Psoas muscle (tissue), 8 donors: ENCODE results near the gene SLC1A2. TPM values are rescaled to one million over a fixed set of nuclear protein-coding genes. Genes with fewer than 3 reads are reported as not detected.

Experiments
- ATAC-seq, 4 donors: fragments of 200-7000 bp; cut with Tn5 transposase; one replicate each; pipeline ENCODE4 v1.9.1; 2020; ENCODE audit warnings: moderate library complexity in 3 of 4, mild to moderate bottlenecking in 2 of 4
- DNase-seq, 2 donors: peaks; one replicate each; pipeline ENCODE4 v3.0.0-alpha.2; 2020
- H3K27ac ChIP-seq: fragments of 200-600 bp; one replicate; pipeline ENCODE4 v1.8.0; 2022
- H3K27me3 ChIP-seq, 3 donors: fragments of 200-600 bp in 1 of 3; one replicate each; pipeline versions ENCODE4 v1.6.1 to v1.8.0; 2013 to 2022; ENCODE audit warnings: low read length in 2 of 3, mild to moderate bottlenecking in 2 of 3, moderate library complexity in 1 of 3; ENCODE audit not compliant: insufficient read depth in 3 of 3
- H3K36me3 ChIP-seq, 2 donors: fragments of 200-600 bp in 1 of 2; one replicate each; pipeline versions ENCODE4 v1.6.1 to v1.8.0; 2013 to 2022; ENCODE audit warnings: low read depth in 1 of 2, mild to moderate bottlenecking in 1 of 2, moderate library complexity in 1 of 2; ENCODE audit not compliant: insufficient read depth in 1 of 2
- H3K4me1 ChIP-seq: fragments of 200-600 bp; one replicate; pipeline ENCODE4 v1.8.0; 2022
- H3K4me3 ChIP-seq: fragments of 200-600 bp; one replicate; pipeline ENCODE4 v1.8.0; 2022; ENCODE audit warnings: mild to moderate bottlenecking
- H3K9me3 ChIP-seq: fragments of 200-600 bp; one replicate; pipeline ENCODE4 v1.8.0; 2022
- CTCF ChIP-seq: fragments of 200-600 bp; IDR thresholded peaks from one replicate; pipeline ENCODE4 v1.8.0; 2022; ENCODE audit warnings: antibody characterized with exemption
- WGBS, 3 donors: extraction: QIAGEN DNeasy Blood & Tissue Kit; methylation state at CpG; one replicate each; pipeline versions ENCODE4 v1.1.6 to v1.1.7; 2013; 5-methylcytosine and 5-hydroxymethylcytosine counted together
- intact Hi-C, 2 donors: fragments of 100-400 bp; cut with DNase I; formaldehyde crosslinking; loops; one replicate each; pipeline versions ENCODE4 v1.11.0 to v1.14.2; 2022
- polyA plus RNA-seq, 3 donors: library from polyadenylated mRNA; stranded (reverse); fragments of 200-250 nt; gene quantifications; one replicate each; pipeline ENCODE4 v1.2.3, GENCODE V29; 2013
- total RNA-seq, 4 donors: library from RNA; stranded (reverse); fragmentation: NEBNext Ultra II Directional in 2 of 4; extraction: Animal tissue kit (Norgen Biotek cat#: 25700) in 2 of 4; gene quantifications; one replicate each; pipeline versions ENCODE4 v1.2.1 to v1.2.4, GENCODE V29; 2021 to 2023
- donor health status: healthy with polysubstance abuse.
- donor health status: DM: no; HTN: no; CAD: no; lungs with moderate emphysema.
- donor health status: Bipolar disorder and iron deficiency.
- donor health status: healthy.
- donor health status: DM: yes; HTN: yes; CAD: no.
- donor health status: DM: no; HTN: no; CAD: no.
- donor health status: DM: no; HTN: no; CAD: no.
- donor health status: DM: yes; HTN: yes; CAD: no.

Gene SLC1A2
- total and polyA plus RNA-seq, 7 donors: 0.05 to 2.0 (median 0.35) TPM

GRCh38 chr11:35232891-35233330 lies 186.4 kb downstream of the SLC1A2 start:
- Histone ChIP-seq H3K4me3 (no peak overlapping the region), H3K27me3 (no peaks in the 10 kb centered on the region), H3K9me3 (peaks cover 9% of the 10 kb centered on the region), H3K27ac (no peak overlapping the region), H3K36me3 (peaks cover 0 to 24% of the 10 kb centered on the region in 2 donors), H3K4me1 (no peaks in the 10 kb centered on the region)
- WGBS, 3 donors: 77 to 83% (median 81%) methylated on average over 4 of the region's 4 CpGs
- intact Hi-C loops: no loop called here
- no peak for TF ChIP-seq CTCF
- no peak for DNase-seq
- ATAC-seq: no peak

- DNase-seq (no peak), ATAC-seq (no peak)
- Histone ChIP-seq H3K36me3 (peaks cover 0 to 24% of the 10 kb centered on the region in 2 donors), H3K27me3 (no peaks in the 10 kb centered on the region), H3K27ac (no peak overlapping the region), H3K9me3 (peaks cover 9% of the 10 kb centered on the region), H3K4me3 (no peak overlapping the region), H3K4me1 (no peaks in the 10 kb centered on the region)
- 86 to 92% (median 87%) methylated on average over 5 of the region's 5 CpGs for WGBS, 3 donors
- TF ChIP-seq CTCF: no peak
- intact Hi-C loops: no loop called here
Measured at GRCh38 chr11:35231076-35231860, 188.1 kb downstream of the SLC1A2 start.

- WGBS, 3 donors: 96 to 97% (median 97%) methylated on average over 1 of the region's 1 CpG
- no peak for DNase-seq
- TF ChIP-seq CTCF: no peak
- H3K4me3 ChIP-seq: no peak overlapping the region
- no peaks in the 10 kb centered on the region for H3K4me1 ChIP-seq
- peaks cover 9% of the 10 kb centered on the region for H3K9me3 ChIP-seq
- H3K27me3 ChIP-seq: no peaks in the 10 kb centered on the region
- ATAC-seq: no peak
- H3K27ac ChIP-seq: no peak overlapping the region
- intact Hi-C loops: no loop called here
- H3K36me3 ChIP-seq: peaks cover 0 to 24% of the 10 kb centered on the region in 2 donors
Measured at GRCh38 chr11:35230388-35230787, 189.0 kb downstream of the SLC1A2 start.

- ATAC-seq (no peak), DNase-seq (no peak)
- no peak overlapping the region for H3K27ac ChIP-seq
- peaks cover 0 to 28% of the 10 kb centered on the region in 2 donors for H3K36me3 ChIP-seq
- H3K4me1 ChIP-seq: no peaks in the 10 kb centered on the region
- whole genome bisulfite sequencing, 3 donors: 91 to 95% (median 93%) methylated on average over 3 of the region's 3 CpGs
- no peak for TF ChIP-seq CTCF
- no peak overlapping the region for H3K4me3 ChIP-seq
- intact Hi-C loops: no loop called here
- no peaks in the 10 kb centered on the region for H3K9me3 ChIP-seq
- H3K27me3 ChIP-seq: no peaks in the 10 kb centered on the region
Measured at GRCh38 chr11:35228328-35228725, 191.0 kb downstream of the SLC1A2 start.
